IPS-15b (cell line): ENCODE measurements around the gene GALNT10.

Source experiments
- H3K27me3 ChIP-seq: one replicate; pipeline ENCODE4 v1.6.1; 2013; ENCODE audit warnings: low read length; ENCODE audit not compliant: control insufficient read depth, insufficient read depth
- H3K36me3 ChIP-seq: one replicate; pipeline ENCODE4 v1.6.1; 2013; ENCODE audit warnings: low read length; ENCODE audit not compliant: control insufficient read depth, insufficient read depth
- H3K4me1 ChIP-seq: one replicate; pipeline ENCODE4 v1.6.1; 2013; ENCODE audit warnings: mild to moderate bottlenecking, low read length; ENCODE audit not compliant: control insufficient read depth, insufficient read depth
- H3K4me3 ChIP-seq: one replicate; pipeline ENCODE4 v1.5.1; 2013; ENCODE audit warnings: low read depth, low read length
- H3K9ac ChIP-seq: one replicate; pipeline ENCODE4 v1.6.1; 2013; ENCODE audit warnings: low read depth, mild to moderate bottlenecking, low read length
- H3K9me3 ChIP-seq: one replicate; pipeline ENCODE4 v1.6.1; 2013; ENCODE audit warnings: mild to moderate bottlenecking, low read length; ENCODE audit not compliant: control insufficient read depth, insufficient read depth

GALNT10 gene

DNA sequence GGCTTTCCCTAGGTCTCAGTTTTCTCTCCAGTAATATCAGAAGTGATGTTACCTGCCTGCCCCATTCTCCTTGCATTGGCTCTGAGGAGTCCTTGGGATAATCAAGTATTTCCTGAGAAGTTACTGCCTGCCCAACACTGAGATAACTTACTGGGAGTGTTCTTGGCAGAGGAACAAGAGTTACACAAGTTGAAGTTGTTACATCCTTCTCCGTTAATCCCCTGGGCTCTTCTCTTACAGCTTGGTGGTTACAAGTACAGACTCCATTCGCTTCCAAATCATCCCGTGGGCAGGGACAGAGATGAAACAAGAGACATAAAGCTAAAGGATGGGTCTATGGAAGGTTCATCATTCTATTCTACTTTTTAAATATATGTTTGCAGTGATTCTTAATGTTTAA, 181.2 kb downstream of the GALNT10 start:
- no peak overlapping the region for H3K4me3 ChIP-seq
- no peaks in the 10 kb centered on the region for H3K36me3 ChIP-seq
- H3K27me3 ChIP-seq = no peaks in the 10 kb centered on the region
- peaks cover 17% of the 10 kb centered on the region for H3K4me1 ChIP-seq
- no peak overlapping the region for H3K9ac ChIP-seq
- no peaks in the 10 kb centered on the region for H3K9me3 ChIP-seq

DNA sequence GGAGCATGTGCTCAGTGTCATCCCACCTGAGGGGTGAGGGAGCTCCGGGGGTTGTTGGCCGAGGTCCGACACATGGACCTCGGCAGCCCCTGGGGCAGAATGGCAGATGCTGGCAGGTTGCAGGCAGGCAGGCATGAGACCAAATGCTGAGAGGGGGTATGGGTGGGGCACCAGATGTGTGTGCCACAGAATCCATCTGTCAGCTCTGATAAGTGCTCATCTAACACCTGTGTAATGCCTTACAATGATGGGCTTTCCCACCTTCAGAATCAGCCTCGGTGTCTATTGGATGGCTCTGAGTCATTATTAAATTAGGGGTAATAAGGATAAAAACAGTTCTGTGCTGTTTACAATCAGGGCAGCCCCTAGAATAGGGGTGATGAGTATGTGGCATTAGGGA, 182.1 kb downstream of the GALNT10 start:
- Histone ChIP-seq H3K36me3 (no peaks in the 10 kb centered on the region), H3K4me1 (peaks cover 17% of the 10 kb centered on the region), H3K4me3 (no peak overlapping the region), H3K27me3 (no peaks in the 10 kb centered on the region), H3K9ac (no peak overlapping the region), H3K9me3 (no peaks in the 10 kb centered on the region)

DNA sequence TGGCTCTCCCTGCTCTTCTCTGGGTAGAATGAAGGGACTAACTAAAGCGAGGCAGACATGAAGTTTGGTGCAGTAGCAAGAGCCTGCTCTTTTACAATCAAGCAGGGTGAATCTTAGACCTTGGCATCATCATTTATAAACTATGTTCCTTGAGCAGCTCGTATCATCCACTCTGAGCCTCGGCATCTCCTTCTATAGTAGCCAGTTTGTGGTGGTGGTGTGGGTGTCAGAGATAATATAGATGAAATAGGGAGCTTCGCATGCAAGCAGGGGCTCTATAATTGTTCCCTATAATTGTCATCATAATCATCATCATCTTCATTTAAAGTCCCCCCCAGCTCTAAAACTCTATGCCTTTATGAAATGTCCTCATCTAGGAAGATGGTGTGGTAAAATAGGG, 182.8 kb downstream of the GALNT10 start:
- no peak overlapping the region for H3K9ac ChIP-seq
- H3K36me3 ChIP-seq = no peaks in the 10 kb centered on the region
- H3K27me3 ChIP-seq = no peaks in the 10 kb centered on the region
- H3K9me3 ChIP-seq = no peaks in the 10 kb centered on the region
- H3K4me1 ChIP-seq = peaks cover 14% of the 10 kb centered on the region
- no peak overlapping the region for H3K4me3 ChIP-seq

DNA sequence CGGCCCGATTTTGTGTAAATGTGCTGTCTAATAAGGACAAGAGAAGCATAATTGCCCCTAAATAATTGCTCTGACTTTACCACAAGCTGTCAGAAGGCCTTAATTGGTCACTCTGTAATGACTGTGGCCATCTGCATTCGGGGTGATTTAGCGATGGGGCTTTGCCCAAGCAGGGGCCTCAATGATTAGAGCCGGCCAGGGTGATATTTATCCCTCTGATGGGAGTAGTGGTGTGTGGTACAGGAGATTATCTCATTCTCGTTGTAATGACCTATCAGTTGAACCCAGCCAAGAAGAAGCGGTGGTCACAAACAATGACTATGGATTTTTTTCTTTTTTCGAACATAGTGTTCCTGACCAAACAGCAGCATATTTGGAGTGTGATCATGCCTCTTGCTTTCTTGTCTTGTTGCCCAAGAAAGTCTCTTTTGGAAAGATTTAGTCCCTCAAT, 183.2 kb downstream of the GALNT10 start:
- Histone ChIP-seq H3K4me1 (peaks cover 10% of the 10 kb centered on the region), H3K9me3 (no peaks in the 10 kb centered on the region), H3K27me3 (no peaks in the 10 kb centered on the region), H3K36me3 (no peaks in the 10 kb centered on the region), H3K9ac (no peak overlapping the region), H3K4me3 (no peak overlapping the region)

DNA sequence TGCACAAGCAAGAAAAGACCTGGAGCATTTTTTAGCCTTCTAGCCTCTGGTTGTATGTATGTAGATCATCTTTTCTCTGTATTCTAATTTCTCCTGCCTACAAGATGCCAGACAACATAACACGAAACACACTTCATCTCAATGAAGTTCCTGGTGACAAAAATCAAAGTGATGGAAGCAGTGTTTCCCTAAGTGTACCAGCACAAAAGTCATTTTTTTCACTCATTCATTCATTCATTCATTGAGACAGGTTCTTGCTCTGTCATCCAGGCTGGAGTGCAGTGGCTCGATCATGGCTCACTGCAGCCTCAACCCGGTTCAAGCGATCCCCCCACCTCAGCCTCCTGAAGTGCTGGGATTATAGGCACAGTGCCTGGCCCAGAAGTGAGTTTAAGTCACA, 183.7 kb downstream of the GALNT10 start:
- Histone ChIP-seq H3K4me3 (no peak overlapping the region), H3K27me3 (no peaks in the 10 kb centered on the region), H3K9me3 (no peaks in the 10 kb centered on the region), H3K36me3 (no peaks in the 10 kb centered on the region), H3K9ac (no peak overlapping the region), H3K4me1 (peaks cover 10% of the 10 kb centered on the region)

DNA sequence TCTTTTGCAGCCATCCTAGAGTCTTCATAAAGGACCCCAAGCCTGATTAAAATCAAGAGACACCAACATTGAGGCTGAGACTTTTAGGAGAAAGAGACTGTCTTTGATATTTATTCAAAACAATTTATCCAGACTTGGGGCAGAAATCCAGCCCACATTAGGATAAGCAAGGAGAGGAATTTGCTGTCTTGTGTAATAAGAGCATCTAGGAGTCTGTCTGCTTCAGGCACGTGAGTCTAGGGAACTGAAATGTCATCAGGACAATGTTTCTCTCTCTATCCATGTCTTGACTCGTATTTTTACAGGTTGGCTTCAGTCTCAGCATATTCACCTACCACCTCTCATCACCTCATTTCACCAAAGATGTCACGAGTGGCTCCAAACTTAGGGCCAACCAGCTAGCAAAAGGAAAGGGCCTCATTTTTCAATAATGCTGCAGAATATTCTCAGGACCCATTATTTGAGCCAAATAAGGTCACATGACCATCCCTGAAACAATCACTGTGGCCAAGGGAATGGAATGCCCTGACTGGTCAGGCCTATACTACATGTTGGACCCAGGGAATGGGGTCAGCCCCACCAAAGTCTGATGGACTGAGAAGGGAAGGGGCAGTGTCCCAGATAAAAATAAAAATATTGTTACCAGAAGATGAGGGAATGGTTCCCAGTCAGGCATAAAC, 184.9 kb downstream of the GALNT10 start:
- Histone ChIP-seq H3K36me3 (no peaks in the 10 kb centered on the region), H3K4me1 (peaks cover 2% of the 10 kb centered on the region), H3K27me3 (no peaks in the 10 kb centered on the region), H3K4me3 (no peak overlapping the region), H3K9me3 (no peaks in the 10 kb centered on the region), H3K9ac (no peak overlapping the region)

DNA sequence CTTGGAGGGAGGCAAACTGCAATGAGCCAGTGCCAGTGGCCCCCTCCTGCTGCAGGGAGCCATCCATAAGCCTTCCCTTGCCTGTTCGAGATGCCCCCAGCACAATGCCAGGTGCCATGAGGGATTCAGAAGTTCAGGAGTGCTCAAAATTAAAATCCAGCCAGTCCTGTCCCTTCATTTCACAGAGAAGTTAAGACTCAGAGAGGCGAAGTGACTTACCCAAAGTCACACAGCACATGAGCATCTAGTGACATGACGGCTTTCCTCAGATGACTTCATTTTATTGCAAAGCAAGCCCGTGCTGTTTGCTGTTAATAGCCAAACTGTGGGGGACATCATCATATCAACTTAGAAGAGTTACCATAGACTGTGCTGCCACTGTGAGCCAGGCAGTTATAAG, 185.9 kb downstream of the GALNT10 start:
- H3K36me3 ChIP-seq = no peaks in the 10 kb centered on the region
- H3K9me3 ChIP-seq = no peaks in the 10 kb centered on the region
- H3K9ac ChIP-seq = no peak overlapping the region
- no peaks in the 10 kb centered on the region for H3K27me3 ChIP-seq
- H3K4me3 ChIP-seq = no peak overlapping the region
- H3K4me1 ChIP-seq = no peaks in the 10 kb centered on the region

DNA sequence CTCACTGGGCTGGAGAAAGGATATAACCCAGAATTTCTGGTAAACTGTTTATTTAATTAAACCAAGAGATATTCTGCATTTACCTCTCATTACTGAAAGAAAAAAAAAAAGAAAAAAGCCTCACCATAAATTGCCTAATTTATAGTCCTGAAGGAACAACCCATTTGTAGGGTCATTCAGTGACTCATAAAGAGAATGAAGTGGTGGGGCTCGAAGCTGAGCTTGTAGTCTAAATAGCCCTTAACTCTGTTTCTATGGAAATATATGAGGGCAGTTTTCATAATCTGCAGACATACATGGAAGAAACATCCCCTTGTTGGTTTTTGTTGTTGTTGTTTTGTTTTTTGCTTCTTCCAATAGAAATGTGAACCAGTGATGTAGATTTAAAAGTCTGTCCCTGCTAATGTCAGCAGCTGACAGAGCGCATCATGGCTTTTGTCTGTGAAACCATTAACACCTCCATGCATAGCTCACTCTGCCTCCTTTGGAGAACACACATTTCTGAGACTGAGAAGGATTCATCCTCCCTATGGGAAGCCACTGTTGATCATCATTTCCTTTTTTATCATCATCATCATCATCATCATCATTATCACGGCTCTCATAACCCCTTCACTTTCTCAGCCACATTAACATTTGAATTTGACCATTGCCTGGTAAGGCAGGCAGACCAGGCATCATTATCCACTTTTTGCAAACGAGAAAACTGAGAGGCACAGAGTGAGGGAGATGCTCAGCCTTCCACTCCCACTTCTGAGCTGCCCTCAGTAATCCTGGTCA, 187.4 kb downstream of the GALNT10 start:
- H3K9me3 ChIP-seq = no peaks in the 10 kb centered on the region
- no peaks in the 10 kb centered on the region for H3K36me3 ChIP-seq
- no peaks in the 10 kb centered on the region for H3K27me3 ChIP-seq
- no peaks in the 10 kb centered on the region for H3K4me1 ChIP-seq
- no peak overlapping the region for H3K4me3 ChIP-seq
- H3K9ac ChIP-seq = no peak overlapping the region

DNA sequence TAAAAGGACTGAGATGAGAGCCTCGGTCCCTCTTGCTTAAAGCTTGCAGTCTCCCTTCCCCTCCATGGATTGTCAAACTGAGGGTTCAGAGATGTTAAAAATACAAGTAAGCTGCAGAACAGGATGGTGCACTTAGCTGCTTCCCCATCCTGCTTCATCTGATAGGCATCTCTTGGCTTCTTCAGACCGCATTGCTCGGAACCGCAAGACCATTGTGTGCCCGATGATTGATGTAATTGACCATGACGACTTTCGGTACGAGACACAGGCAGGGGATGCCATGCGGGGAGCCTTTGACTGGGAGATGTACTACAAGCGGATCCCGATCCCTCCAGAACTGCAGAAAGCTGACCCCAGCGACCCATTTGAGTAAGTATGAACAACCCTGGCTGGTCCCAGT, 189.7 kb downstream of the GALNT10 start:
- Histone ChIP-seq H3K9ac (no peak overlapping the region), H3K36me3 (no peaks in the 10 kb centered on the region), H3K4me3 (no peak overlapping the region)

DNA sequence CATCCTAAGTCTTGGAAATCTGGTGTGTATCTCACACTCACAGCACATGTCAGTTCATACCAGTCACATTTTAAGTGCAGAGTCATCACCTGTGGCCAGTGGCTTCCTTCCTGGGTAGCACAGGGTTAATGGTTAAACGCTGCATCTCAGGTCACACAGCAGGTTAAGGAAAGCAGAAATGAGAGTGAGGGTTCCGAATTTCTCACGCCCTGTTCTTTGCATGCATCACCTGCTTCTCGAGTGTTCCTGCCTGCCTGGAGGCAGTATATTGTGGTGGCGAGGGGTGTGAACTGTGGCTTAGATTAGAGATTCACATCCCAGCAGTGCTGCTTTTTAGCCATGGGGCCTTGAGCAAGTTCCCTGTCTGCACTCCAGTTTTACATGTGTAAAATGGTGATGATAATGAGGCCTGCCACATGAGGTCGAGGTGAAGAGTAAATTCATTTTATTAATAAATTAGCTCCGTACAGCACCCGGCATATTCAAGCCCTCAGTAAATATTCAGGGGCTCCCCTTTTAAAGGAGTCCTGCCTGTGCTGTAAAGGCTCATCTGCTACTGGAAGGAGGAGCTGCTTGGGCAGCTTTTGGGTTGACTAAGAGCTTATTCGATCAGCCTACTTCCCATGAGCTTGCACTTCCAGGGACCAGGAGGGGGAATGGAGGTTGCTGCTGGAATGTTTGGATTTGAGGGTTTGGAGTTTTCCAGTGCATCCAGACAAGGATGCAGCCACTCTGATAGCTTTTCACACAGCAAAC, 194.1 kb downstream of the GALNT10 start:
- Histone ChIP-seq H3K4me1 (peaks cover 3% of the 10 kb centered on the region), H3K9me3 (no peaks in the 10 kb centered on the region), H3K4me3 (no peak overlapping the region), H3K36me3 (no peaks in the 10 kb centered on the region), H3K9ac (no peak overlapping the region), H3K27me3 (no peaks in the 10 kb centered on the region)

More for the DNA sequence above, 189.7 kb downstream of the GALNT10 start:
- Histone ChIP-seq H3K4me1 (peaks cover 3% of the 10 kb centered on the region), H3K9me3 (no peaks in the 10 kb centered on the region), H3K27me3 (no peaks in the 10 kb centered on the region)

DNA sequence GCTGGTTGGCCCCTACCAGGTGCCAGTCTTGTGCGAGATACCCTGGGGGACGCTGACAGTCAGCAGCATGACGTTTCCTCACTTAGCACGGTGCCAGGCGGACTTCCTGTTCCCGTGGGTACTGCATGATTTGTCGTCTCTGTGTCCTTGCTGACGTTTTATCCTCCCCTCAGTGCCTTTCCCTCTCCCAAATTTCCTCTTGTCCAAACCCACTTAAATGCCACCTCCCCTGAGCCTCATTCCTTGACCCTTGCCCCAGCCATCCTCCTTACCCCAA, 194.6 kb downstream of the GALNT10 start:
- no peak overlapping the region for H3K4me3 ChIP-seq
- no peaks in the 10 kb centered on the region for H3K9me3 ChIP-seq
- H3K27me3 ChIP-seq = no peaks in the 10 kb centered on the region
- H3K9ac ChIP-seq = no peak overlapping the region
- no peaks in the 10 kb centered on the region for H3K36me3 ChIP-seq
- H3K4me1 ChIP-seq = peaks cover 3% of the 10 kb centered on the region
